ENCODE results near the gene CCDC190.
"Not testable (repeated sequence)": the region's sequence is repeated elsewhere in the genome, so short reads cannot be mapped to it uniquely, and the experiment has no call there.

Gene CCDC190

DNA sequence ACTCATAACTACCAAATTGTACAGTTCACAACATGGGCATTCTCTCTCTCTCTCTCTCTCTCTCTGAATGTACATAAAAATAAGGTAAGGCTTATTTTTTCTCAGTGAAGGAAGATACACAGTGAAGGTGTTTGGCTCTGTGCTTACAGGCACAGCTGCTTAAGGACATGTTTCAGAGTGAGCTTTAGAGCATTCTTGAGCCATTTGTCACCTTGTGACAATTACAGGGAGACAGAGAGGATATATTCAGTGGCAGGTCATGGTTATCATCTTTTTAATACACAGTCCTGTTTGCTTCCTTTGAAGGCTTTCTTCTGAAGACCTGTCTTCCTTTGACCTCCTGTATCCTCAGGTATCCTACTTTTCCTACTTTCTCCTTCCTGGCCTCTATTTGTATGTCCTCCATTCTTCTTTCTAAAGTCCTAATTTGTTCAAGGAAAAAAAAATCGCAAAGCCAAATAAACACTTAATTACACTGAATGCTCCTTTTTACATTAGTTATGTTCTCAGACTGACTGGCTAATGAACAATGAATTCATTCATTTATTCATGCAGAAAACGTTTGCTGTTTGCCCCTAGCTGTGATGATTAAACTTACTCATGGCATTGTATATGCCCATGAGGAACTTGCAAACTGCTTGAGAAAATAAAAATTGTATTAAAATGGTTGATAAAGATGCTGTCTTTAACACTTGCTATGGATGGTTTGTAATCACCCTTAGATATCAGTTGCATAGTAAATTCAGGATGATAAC, 37.0 kb downstream of the CCDC190 start:
- no peak for DNase-seq

DNA sequence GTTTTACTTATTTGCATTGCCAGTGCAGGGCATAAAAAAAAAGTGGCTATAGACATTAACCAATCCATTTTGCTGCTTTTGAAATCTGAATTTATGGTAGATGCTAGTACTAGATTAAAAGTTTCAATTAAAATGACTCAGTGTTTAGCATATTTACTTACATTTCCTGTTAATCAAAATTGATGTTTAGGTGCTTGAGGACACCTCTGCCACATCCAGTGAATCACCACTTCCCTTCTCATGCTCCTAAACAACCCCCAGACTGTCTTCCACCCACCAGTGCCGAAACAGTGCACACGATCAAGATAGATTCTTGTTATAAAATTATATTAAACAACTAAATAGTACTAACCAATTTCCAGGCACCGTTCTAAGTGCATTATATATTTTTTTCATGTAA, 37.7 kb downstream of the CCDC190 start:
- no peak for DNase-seq

DNA sequence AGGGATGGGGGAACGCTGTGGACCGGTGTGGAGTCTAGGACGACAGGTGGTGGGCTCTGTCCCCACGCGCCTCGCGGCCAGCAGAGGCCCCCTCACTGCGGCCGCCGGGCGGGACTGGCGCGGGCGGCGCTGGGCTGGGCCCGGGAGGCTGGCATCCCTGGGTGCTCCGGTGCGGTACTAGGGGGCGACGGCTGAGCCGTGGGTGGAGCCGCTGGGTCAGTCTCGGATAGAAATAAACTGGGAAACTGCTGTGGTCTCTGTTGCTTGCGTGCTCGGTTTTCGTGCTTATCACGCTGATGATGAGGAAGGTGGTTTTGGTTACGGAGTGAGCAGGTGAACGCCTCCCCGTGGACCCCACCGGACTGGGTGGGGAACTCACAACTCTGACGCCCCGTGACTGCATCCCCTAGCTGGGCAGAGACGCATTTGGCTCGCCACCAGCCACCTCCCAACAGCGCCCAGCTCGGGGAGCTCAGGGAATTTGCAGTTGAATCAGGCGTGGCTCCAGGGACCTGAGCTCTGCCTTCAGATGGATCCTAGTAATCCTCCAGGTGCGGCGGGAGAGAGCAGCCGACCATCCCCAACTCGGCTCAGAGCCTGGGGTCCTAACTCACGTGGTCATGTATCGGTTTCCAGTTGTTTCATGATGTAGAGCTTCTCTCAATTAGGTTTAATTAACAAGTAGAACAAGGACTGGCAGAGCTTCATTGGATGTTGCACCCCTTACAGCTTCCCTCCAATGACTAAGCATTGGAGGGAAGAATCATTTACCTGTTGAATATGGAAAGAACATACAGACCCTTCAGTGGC, 38.4 kb downstream of the CCDC190 start:
- DNase-seq, result no peak

DNA sequence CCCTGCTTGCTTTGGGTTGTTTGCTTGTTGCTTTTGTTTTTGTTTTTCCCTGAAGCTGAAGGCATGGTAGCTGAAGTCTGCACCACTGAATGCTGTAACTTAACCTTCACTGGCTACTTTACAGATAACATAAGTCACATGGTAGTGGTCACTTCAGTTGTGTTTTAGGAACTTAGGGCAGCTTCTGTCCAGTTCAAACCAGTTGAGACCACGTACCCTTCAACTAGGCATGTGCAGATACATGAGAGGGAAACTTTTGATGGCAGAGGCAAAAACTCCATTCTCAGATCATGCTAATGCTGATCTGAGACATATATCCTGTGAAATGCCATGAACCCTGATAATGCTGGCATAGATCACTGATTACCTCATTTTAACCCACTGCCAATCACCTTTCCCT, 42.3 kb downstream of the CCDC190 start:
- DNase-seq, result not testable (repeated sequence)

DNA sequence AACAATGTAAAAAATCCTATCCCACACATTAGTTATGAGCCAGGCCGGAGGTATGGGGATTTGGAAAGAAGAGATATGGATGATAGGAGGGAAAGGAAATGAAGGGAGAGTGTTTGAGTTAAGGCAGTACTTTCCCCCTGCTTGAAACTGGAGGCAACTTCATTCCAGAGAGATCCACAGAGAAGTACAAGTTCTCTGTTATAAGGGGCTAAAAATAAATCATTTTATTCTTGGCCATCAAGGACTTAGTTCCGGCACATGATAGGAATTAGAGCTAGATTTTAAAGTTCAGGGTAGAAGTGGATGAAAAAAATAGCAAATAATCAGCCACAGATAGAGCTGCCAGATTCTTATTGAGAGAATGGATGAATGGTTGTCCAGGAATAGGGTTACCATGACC, 42.8 kb downstream of the CCDC190 start:
- not testable (repeated sequence) for DNase-seq

DNA sequence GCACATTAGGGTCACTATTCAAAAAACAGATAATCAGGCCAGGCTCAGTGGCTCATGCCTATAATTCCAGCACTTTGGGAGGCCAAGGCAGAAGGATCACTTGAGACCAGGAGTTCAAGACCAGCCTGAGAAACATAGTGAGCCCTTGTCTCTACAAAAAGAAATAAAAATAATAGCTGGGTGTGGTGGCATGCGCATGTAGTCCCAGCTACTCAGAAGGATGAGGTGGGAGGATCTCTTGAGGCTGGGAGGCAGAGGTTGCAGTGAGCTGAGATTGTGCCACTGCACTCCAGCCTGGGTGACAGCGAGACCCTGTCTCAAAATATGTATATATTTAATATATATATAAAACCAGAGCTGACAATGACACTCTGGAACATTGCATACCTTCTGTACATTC, 48.6 kb downstream of the CCDC190 start:
- not testable (repeated sequence) for DNase-seq

DNA sequence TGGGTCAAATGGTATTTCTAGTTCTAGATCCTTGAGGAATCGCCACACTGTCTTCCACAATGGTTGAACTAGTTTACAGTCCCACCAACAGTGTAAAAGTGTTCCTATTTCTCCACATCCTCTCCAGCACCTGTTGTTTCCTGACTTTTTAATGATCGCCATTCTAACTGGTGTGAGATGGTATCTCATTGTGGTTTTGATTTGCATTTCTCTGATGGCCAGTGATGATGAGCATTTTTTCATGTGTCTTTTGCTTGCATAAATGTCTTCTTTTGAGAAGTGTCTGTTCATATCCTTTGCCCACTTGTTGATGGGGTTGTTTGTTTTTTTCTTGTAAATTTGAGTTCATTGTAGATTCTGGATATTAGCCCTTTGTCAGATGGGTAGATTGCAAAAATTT, 53.5 kb downstream of the CCDC190 start:
- DNase-seq, result not testable (repeated sequence)

Measured in amniotic stem cell (primary cell).